PC-3 (cell line): ENCODE measurements around the gene DCHS1.

Experiments
- EZH2 ChIP-seq: fragments of 300-600 bp; sonication (generic); IDR thresholded peaks from one replicate; pipeline ENCODE4 v1.6.1; 2017; ENCODE audit warnings: antibody characterized with exemption, mild to moderate bottlenecking, low read length; ENCODE audit not compliant: unreplicated experiment
- EZH2phosphoT487 ChIP-seq: fragments of 300-600 bp; sonication (generic); IDR thresholded peaks from 2 replicates; pipeline ENCODE4 v1.6.1; 2018; ENCODE audit warnings: mild to moderate bottlenecking, antibody characterized with exemption, low read length, borderline replicate concordance
- TF ChIP-seq, protein P1 (sequence below): fragments of 300-600 bp; sonication (generic); conservative IDR thresholded peaks from 2 replicates; pipeline ENCODE4 v1.5.1; 2017; ENCODE audit warnings: antibody characterized with exemption, low read depth, mild to moderate bottlenecking, low read length

- TF ChIP-seq EZH2 = no peak
- TF ChIP-seq, protein P1, sequence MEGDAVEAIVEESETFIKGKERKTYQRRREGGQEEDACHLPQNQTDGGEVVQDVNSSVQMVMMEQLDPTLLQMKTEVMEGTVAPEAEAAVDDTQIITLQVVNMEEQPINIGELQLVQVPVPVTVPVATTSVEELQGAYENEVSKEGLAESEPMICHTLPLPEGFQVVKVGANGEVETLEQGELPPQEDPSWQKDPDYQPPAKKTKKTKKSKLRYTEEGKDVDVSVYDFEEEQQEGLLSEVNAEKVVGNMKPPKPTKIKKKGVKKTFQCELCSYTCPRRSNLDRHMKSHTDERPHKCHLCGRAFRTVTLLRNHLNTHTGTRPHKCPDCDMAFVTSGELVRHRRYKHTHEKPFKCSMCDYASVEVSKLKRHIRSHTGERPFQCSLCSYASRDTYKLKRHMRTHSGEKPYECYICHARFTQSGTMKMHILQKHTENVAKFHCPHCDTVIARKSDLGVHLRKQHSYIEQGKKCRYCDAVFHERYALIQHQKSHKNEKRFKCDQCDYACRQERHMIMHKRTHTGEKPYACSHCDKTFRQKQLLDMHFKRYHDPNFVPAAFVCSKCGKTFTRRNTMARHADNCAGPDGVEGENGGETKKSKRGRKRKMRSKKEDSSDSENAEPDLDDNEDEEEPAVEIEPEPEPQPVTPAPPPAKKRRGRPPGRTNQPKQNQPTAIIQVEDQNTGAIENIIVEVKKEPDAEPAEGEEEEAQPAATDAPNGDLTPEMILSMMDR = no peak
- no peak for TF ChIP-seq EZH2phosphoT487
Measured at GRCh38 chr11:6629892-6630631, 25.5 kb downstream of the DCHS1 start.
